Suppressor macrophage (primary cell): ENCODE results near the gene GPR143.

Experiments used
- DNase-seq, 4 experiments: peaks; one replicate each; pipeline ENCODE4 v3.0.0-alpha.2; 2020 to 2022

Gene GPR143

GRCh38 chrX:9707306-9708033, 58.2 kb downstream of the GPR143 start:
- DNase-seq, result no peak

- DNase-seq, result no peak
Measured at GRCh38 chrX:9706421-9706820, 59.2 kb downstream of the GPR143 start.

GRCh38 chrX:9704876-9705465, 60.7 kb downstream of the GPR143 start:
- DNase-seq, result no peak

- DNase-seq, result no peak
Measured at GRCh38 chrX:9703406-9703805, 62.2 kb downstream of the GPR143 start.

GRCh38 chrX:9701790-9702189, 63.9 kb downstream of the GPR143 start:
- DNase-seq, result no peak

- no peak for DNase-seq
Measured at GRCh38 chrX:9700555-9700954, 65.1 kb downstream of the GPR143 start.

- DNase-seq, result no peak
Measured at GRCh38 chrX:9698576-9698975, 67.1 kb downstream of the GPR143 start.

- no peak for DNase-seq
Measured at GRCh38 chrX:9693307-9694001, 72.2 kb downstream of the GPR143 start.

- no peak for DNase-seq
Measured at GRCh38 chrX:9690046-9690445, 75.6 kb downstream of the GPR143 start.

GRCh38 chrX:9688833-9689232, 76.8 kb downstream of the GPR143 start:
- no peak for DNase-seq

- no peak for DNase-seq
Measured at GRCh38 chrX:9687899-9688298, 77.7 kb downstream of the GPR143 start.

GRCh38 chrX:9683350-9683749, 82.3 kb downstream of the GPR143 start:
- DNase-seq, result no peak

GRCh38 chrX:9682861-9683260, 82.8 kb downstream of the GPR143 start:
- DNase-seq, result no peak

GRCh38 chrX:9682456-9682855, 83.2 kb downstream of the GPR143 start:
- no peak for DNase-seq

GRCh38 chrX:9681422-9681821, 84.2 kb downstream of the GPR143 start:
- peak in 2 of 4 experiments; percentile 12 to 20 for DNase-seq

GRCh38 chrX:9681011-9681410, 84.6 kb downstream of the GPR143 start:
- no peak for DNase-seq

- no peak for DNase-seq
Measured at GRCh38 chrX:9678215-9678965, 87.3 kb downstream of the GPR143 start.

- peak; percentile 6 to 71 (median 54) for DNase-seq
Measured at GRCh38 chrX:9677098-9677739, 88.4 kb downstream of the GPR143 start.

GRCh38 chrX:9676738-9677097, 88.9 kb downstream of the GPR143 start:
- DNase-seq, result peak in 1 of 4 experiments; percentile 1

- DNase-seq, result no peak
Measured at GRCh38 chrX:9676306-9676705, 89.3 kb downstream of the GPR143 start.
